GM12878 (cell line): ENCODE results near the gene OR2T11. TPM values are rescaled to one million over a fixed set of nuclear protein-coding genes. Genes with fewer than 3 reads are reported as not detected.
A peak's percentile ranks its signal among the peaks of the same experiment; 100 is the strongest.
"Not testable (repeated sequence)": the region's sequence is repeated elsewhere in the genome, so short reads cannot be mapped to it uniquely, and the experiment has no call there.

Source experiments
- ATAC-seq: fragments of 200-7000 bp; cut with Tn5 transposase; 3 replicates; pipeline ENCODE4 v1.9.1; 2020; ENCODE audit warnings: mild to moderate bottlenecking, moderate library complexity
- BruUV-seq: library from RNA; stranded (reverse); fragments of 400-500 nt; replicated peaks from 2 replicates; lab custom pipeline; 2021; lab: Mats Ljungman, UMichigan
- CTCF ChIA-PET: fragments of 300-600 bp; sonication (Branson Sonifier 250); formaldehyde crosslinking; extraction: SDS; loops from one replicate; lab custom pipeline; 2021; ENCODE audit warnings: inconsistent platforms; lab: Yijun Ruan, JAX
- POLR2A ChIA-PET: fragments of 350-600 bp; formaldehyde crosslinking; extraction: SDS; loops from one replicate; lab custom pipeline; 2021; ENCODE audit warnings: inconsistent platforms; lab: Charles Lee
- RAD21 ChIA-PET: fragments of 300-600 bp; sonication (Branson Sonifier 250); formaldehyde crosslinking; loops from one replicate; lab custom pipeline; 2023; ENCODE audit warnings: antibody characterized with exemption; ENCODE audit not compliant: unreplicated experiment; lab: Charles Lee
- SMC1A ChIA-PET: fragments of 300-600 bp; sonication (Branson Sonifier 250); formaldehyde crosslinking; loops from one replicate; lab custom pipeline; 2023; ENCODE audit not compliant: unreplicated experiment, uncharacterized antibody; lab: Charles Lee
- DNase-seq: peaks from one replicate; pipeline ENCODE4 v3.0.0-alpha.2; 2011; ENCODE audit warnings: low read depth, low spot score
- FAIRE-seq: peaks from 3 replicates; lab custom pipeline; 2011; peaks lifted over from hg19 to GRCh38; lab: Jason Lieb, UNC
- H2AFZ ChIP-seq: 2 replicates; pipeline ENCODE4 v1.6.0; 2011; ENCODE audit warnings: low read depth, low read length, control low read depth; ENCODE audit not compliant: control insufficient read depth
- H3K27ac ChIP-seq: 2 replicates; pipeline ENCODE4 v1.5.1; 2011; ENCODE audit warnings: control low read depth; ENCODE audit not compliant: control insufficient read depth, insufficient read depth
- H3K27me3 ChIP-seq, 2 experiments: replicated peaks in 1 of 2; 2 replicates each; pipeline versions ENCODE4 v1.6.0 to v1.6.1; 2011; ENCODE audit warnings: low read length in 1 of 2; ENCODE audit not compliant: control insufficient read depth in 2 of 2, insufficient read depth in 2 of 2
- H3K36me3 ChIP-seq, 2 experiments: 2 replicates each; pipeline ENCODE4 v1.5.1; 2011; ENCODE audit warnings: low read length in 1 of 2; ENCODE audit not compliant: control insufficient read depth in 2 of 2, insufficient read depth in 2 of 2
- H3K4me1 ChIP-seq: 2 replicates; pipeline ENCODE4 v1.6.1; 2011; ENCODE audit warnings: mild to moderate bottlenecking, low read length, moderate library complexity, mixed read lengths; ENCODE audit not compliant: control insufficient read depth, insufficient read depth
- H3K4me2 ChIP-seq: 2 replicates; pipeline ENCODE4 v1.6.0; 2011; ENCODE audit warnings: control low read depth; ENCODE audit not compliant: control insufficient read depth, insufficient read depth
- H3K4me3 ChIP-seq: fragments of 200-600 bp; sonication (generic); 2 replicates; pipeline ENCODE4 v1.5.1; 2016
- H3K79me2 ChIP-seq: 2 replicates; pipeline ENCODE4 v1.6.0; 2011; ENCODE audit warnings: low read length; ENCODE audit not compliant: control insufficient read depth, insufficient read depth
- H3K9ac ChIP-seq: 2 replicates; pipeline ENCODE4 v1.8.0; 2011; ENCODE audit warnings: low read length, control low read depth, mixed read lengths; ENCODE audit not compliant: control insufficient read depth, insufficient read depth
- H3K9me3 ChIP-seq: replicated peaks from 3 replicates; pipeline ENCODE4 v1.5.1; 2011; ENCODE audit warnings: mild to moderate bottlenecking, low read length; ENCODE audit not compliant: control insufficient read depth, insufficient read depth
- H4K20me1 ChIP-seq: 2 replicates; pipeline ENCODE4 v1.6.0; 2011; ENCODE audit not compliant: control insufficient read depth, insufficient read depth
- FOXM1 ChIP-seq: IDR thresholded peaks from 2 replicates; pipeline ENCODE4 v1.6.1; 2012; ENCODE audit warnings: low read depth, mild to moderate bottlenecking, inconsistent platforms, low read length, moderate library complexity
- NFIC ChIP-seq: IDR thresholded peaks from 2 replicates; pipeline ENCODE4 v1.6.1; 2012; ENCODE audit warnings: low read depth, mild to moderate bottlenecking, inconsistent platforms, low read length, moderate library complexity
- RUNX3 ChIP-seq: IDR thresholded peaks from 2 replicates; pipeline ENCODE4 v1.6.1; 2012; ENCODE audit warnings: low read length, inconsistent platforms
- WGBS: methylation state at CpG from one replicate; pipeline ENCODE4 v1.1.6; 2016; ENCODE audit warnings: low lambda C conversion rate; ENCODE audit not compliant: insufficient replicate concordance, insufficient coverage; ENCODE audit errors: missing lambda C conversion rate; 5-methylcytosine and 5-hydroxymethylcytosine counted together
- in situ Hi-C: fragments of 300-500 bp; cut with MboI; formaldehyde crosslinking; loops from 9 replicates; pipeline ENCODE4 v1.14.3; 2018; ENCODE audit warnings: mixed read lengths
- intact Hi-C: fragments of 100-400 bp; cut with micrococcal nuclease; formaldehyde crosslinking; loops from one replicate; pipeline ENCODE4 v1.14.2; 2022; ENCODE audit not compliant: unreplicated experiment
- polyA plus RNA-seq, 11 experiments: library from polyadenylated mRNA; depleted of rRNA in 4 of 11; unstranded in 6 of 11; stranded (reverse) in 5 of 11; fragments of >200 nt; fragmentation: Nextera tagmentation in 4 of 11; fragmentation: Illumina TruSeq in 1 of 11; extraction: Ambion mirVana in 4 of 11; extraction: Trizol in 1 of 11; gene quantifications; 1 replicate in 1 of 11; 2 replicates in 10 of 11; pipeline versions ENCODE4 v1.2.1 to v1.2.3, GENCODE V29; 2011 to 2016; ENCODE audit warnings: inconsistent platforms in 2 of 11, missing spikeins in 2 of 11, low read depth in 1 of 11
- total RNA-seq, 4 experiments: library from RNA; depleted of rRNA in 3 of 4; stranded (reverse); fragments of >200 nt in 3 of 4; fragmentation: Illumina TruSeq in 1 of 4; extraction: Trizol in 1 of 4; gene quantifications; 2 replicates each; pipeline versions ENCODE4 v1.2.1 to v1.2.3, GENCODE V29; 2013 to 2021
- TF ChIP-seq, protein P1 (sequence below): IDR thresholded peaks from 2 replicates; pipeline ENCODE4 v1.6.1; 2012; ENCODE audit warnings: low read length, inconsistent platforms

OR2T11 gene
- total and polyA plus RNA-seq, 10 of the 15 experiments (the other 5 are each of a cell fraction or from before 2014, with no cell fraction given), result not detected

DNA sequence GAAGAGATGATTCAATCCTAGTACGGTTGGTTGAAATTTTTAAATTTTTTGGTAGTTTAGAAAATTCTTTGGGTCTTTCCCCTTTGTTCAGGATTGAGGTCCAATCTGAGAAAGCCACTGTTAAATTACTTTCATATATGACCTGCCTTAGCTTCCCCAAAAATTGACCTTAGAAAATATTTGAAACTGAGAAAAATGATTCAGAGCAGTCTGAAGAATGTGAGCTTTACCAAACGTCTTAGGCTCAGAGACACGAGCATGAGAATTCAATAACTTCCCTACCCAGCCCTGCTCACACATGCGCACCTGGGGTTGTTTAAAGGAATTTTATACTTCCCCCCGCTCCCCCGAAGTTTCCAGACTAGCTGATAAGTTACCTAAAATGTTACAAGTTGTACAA is 21.9 kb upstream of the OR2T11 start:
- Histone ChIP-seq H3K27ac (peak overlapping the region; percentile 42), H3K4me2 (peak overlapping the region; percentile 25; the same call in 1 of the 2 replicates), H2AFZ (peak overlapping the region; percentile 12; the same call in 1 of the 2 replicates)
- H3K79me2 ChIP-seq, FAIRE-seq, H3K36me3 ChIP-seq, intact Hi-C loops, H3K9ac ChIP-seq, CTCF ChIA-PET, H3K27me3 ChIP-seq, in situ Hi-C loops, H3K4me3 ChIP-seq, H3K9me3 ChIP-seq, POLR2A ChIA-PET, BruUV-seq, H4K20me1 ChIP-seq, H3K4me1 ChIP-seq: not testable (repeated sequence)
- peak; percentile 87 for ATAC-seq
- ChIA-PET RAD21 (interaction anchor here (0.6 to 1.0 kb wide), 3 partner anchors 29 to 222 kb away, joined by 3 to 8 read pairs (median 4); no protein-coding TSS in a partner anchor), SMC1A (interaction anchor here (0.9 kb wide), 1 partner anchor 222 kb away, joined by 3 read pairs; no protein-coding TSS in a partner anchor)
- DNase-seq, result peak; percentile 24
- TF ChIP-seq FOXM1 (peak; percentile 34; the same call in 1 of the 2 replicates), RUNX3 (peak; percentile 49; the same call in 1 of the 2 replicates), NFIC (peak; percentile 34; the same call in 1 of the 2 replicates)
- TF ChIP-seq, protein P1, sequence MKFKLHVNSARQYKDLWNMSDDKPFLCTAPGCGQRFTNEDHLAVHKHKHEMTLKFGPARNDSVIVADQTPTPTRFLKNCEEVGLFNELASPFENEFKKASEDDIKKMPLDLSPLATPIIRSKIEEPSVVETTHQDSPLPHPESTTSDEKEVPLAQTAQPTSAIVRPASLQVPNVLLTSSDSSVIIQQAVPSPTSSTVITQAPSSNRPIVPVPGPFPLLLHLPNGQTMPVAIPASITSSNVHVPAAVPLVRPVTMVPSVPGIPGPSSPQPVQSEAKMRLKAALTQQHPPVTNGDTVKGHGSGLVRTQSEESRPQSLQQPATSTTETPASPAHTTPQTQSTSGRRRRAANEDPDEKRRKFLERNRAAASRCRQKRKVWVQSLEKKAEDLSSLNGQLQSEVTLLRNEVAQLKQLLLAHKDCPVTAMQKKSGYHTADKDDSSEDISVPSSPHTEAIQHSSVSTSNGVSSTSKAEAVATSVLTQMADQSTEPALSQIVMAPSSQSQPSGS, result 0 out of 2 replicates have a peak, but pooled peaks have one; percentile 26
- 25% methylated on average over 6 of the region's 6 CpGs for WGBS

- in situ Hi-C loops, H3K9me3 ChIP-seq, SMC1A ChIA-PET, H3K4me2 ChIP-seq, CTCF ChIA-PET, intact Hi-C loops, RAD21 ChIA-PET, DNase-seq, H3K36me3 ChIP-seq, H4K20me1 ChIP-seq, H3K27me3 ChIP-seq, H3K4me3 ChIP-seq, POLR2A ChIA-PET, H3K9ac ChIP-seq, H2AFZ ChIP-seq, H3K79me2 ChIP-seq, H3K4me1 ChIP-seq, BruUV-seq: not testable (repeated sequence)
- FAIRE-seq (peak; percentile 95), ATAC-seq (peak; percentile 62)
- H3K27ac ChIP-seq, result 0 out of 2 replicates have a peak within 1 kb of the TSS, but pooled peaks have one; percentile 42
- 20% methylated on average over 1 of the region's 3 CpGs for WGBS
Measured at GRCh38 chr1:248655354-248655753, 20.5 kb upstream of the OR2T11 start, which contains the start of gene OR2T27. Gene OR2T27 (minus strand): TSS chr1:248655528. CDS start chr1:248650884, 4,644 bp downstream.

- POLR2A ChIA-PET, H3K9me3 ChIP-seq, H3K4me3 ChIP-seq, H2AFZ ChIP-seq, CTCF ChIA-PET, DNase-seq, H3K4me2 ChIP-seq, H3K27me3 ChIP-seq, in situ Hi-C loops, intact Hi-C loops, SMC1A ChIA-PET, H3K4me1 ChIP-seq, H3K9ac ChIP-seq, BruUV-seq, RAD21 ChIA-PET, H4K20me1 ChIP-seq, H3K27ac ChIP-seq, H3K79me2 ChIP-seq, H3K36me3 ChIP-seq: not testable (repeated sequence)
- FAIRE-seq, result peak; percentile 61
- peak; percentile 75 for ATAC-seq
- no CpG with 5 or more reads among the region's 1 CpG for WGBS
Measured at GRCh38 chr1:248648770-248649536, 14.1 kb upstream of the OR2T11 start.
